GM10847 (cell line): ENCODE measurements around the gene PRRC2B.

Experiments
- POLR2A ChIP-seq: IDR thresholded peaks from 2 replicates; pipeline ENCODE4 v1.6.1; 2011; ENCODE audit not compliant: insufficient read length; ENCODE audit errors: extremely low read depth

PRRC2B gene

DNA sequence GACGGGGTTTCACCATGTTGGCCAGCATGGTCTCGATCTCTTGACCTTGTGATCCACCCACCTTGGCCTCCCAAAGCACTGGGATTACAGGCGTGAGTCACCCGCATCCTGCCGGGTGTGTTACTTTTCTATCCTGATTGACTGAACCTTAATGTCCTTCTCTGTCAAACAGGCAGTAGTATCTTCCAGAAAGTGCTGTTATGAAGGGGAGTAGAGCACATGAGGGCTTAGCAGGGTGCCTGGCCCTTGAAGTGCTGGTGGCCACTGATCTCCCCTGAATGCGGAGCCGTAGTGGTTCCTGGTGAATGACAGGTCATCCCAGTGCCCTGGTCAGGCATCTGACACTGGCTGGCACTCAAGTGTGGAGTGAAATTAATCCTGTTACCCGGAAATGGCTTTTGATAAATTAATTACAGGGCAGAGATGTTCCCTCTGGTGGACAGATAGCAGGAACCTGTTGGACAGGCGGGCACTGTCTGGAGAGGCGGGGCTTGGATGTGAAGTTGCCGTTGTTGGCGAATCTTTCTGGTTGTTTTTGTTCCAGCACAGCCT is 28.4 kb downstream of the PRRC2B start:
- no peak for TF ChIP-seq POLR2A

DNA sequence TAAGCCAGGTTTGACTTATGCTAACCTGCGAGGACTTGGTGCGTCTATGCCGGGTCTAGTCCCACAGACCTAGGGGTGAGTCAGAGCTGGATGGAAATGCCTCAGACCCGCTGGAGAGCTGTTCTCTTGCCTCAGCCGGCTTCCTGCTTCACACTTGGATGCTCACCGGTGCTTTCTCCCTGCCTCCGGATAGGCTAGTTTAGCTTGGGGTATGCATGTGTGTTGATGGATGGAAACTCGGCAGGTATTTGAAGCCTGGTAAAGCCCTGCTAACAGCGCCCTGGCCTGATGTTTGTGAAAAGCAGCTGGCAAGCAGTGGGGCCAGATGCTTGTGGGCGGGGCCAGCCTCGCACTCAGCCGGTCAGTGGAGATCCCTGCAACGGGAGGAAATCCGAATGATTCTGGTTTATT is 29.3 kb downstream of the PRRC2B start:
- TF ChIP-seq POLR2A = no peak

DNA sequence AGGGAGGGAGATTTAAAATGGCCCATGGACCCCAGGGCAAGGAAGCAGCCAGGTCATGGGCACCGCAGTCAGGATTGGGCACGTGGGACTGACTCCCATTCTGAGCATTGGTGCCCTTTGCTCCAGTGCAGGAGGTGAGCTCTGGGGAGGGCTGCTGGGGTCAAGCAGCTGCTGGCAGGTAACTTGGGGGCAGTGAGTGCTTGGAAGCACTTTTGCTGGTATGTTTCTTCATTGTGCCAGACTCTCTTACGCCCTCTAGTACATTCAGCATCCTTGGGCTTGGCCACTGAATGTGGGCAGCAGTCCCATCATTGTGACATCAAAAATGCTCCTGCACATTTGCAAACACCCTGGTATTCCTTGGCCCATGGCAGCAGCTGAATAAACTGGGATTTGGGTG is 32.7 kb downstream of the PRRC2B start:
- TF ChIP-seq POLR2A = no peak

DNA sequence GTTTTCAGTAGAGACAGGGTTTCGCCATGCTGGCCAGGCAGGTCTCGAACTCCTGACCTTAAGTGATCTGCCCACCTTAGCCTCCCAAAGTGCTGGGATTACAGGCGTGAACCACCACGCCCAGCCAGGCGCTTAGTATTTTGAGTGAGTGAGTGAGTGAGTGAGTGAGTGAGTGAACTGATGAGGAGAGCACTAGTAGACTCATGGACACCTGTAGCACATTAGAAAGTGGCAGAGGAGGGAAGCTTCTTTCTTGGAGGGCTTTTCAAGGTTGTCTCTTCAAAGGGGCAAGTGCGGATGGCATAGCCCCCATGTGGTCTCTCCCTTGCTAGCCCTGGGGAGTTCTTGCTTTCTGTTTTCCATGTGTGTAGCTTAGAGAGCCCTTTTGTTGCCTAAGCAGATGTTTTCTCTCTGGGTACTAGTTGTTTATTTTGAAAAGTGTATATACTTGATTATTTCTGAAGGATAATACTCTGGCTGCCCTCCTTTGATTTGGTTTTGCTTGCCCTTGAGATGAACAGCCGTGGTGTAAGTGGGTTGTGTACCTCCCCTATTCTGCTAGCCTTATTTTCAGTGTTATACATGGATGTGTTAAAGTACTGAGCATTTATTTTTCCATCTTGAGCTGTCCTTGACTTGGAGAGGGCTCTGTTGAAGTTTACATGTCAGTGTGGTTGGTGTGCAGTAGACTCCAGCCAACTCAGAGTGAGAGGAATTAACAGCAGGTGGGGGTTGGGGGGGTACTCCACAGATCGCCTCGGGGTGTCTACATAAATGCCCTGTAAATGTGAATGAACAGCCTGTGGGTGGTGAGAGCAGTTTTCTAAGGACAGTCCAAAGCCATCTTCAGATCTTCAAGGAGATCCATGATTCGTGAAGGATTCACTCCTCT is 35.5 kb downstream of the PRRC2B start:
- TF ChIP-seq POLR2A = no peak

DNA sequence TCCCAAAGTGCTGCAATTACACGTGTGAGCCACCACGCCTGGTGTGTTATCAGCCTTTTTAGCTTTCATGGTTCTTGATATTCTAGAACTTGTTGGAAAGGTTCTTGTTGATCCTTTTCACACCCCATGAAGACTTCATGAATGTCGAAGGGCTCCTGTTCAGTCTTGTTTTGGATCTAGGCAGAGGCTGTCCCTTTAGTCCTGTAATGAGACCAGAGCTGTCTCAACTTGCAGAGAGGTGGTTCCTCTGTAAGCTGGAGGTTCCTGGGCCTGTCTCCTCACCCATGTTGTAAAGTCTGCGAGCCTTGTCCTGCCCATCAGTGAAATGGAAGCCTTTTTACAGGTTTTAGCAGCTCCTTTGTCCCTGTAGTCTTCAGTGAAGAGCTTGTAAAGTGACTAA is 38.2 kb downstream of the PRRC2B start:
- TF ChIP-seq POLR2A = no peak

DNA sequence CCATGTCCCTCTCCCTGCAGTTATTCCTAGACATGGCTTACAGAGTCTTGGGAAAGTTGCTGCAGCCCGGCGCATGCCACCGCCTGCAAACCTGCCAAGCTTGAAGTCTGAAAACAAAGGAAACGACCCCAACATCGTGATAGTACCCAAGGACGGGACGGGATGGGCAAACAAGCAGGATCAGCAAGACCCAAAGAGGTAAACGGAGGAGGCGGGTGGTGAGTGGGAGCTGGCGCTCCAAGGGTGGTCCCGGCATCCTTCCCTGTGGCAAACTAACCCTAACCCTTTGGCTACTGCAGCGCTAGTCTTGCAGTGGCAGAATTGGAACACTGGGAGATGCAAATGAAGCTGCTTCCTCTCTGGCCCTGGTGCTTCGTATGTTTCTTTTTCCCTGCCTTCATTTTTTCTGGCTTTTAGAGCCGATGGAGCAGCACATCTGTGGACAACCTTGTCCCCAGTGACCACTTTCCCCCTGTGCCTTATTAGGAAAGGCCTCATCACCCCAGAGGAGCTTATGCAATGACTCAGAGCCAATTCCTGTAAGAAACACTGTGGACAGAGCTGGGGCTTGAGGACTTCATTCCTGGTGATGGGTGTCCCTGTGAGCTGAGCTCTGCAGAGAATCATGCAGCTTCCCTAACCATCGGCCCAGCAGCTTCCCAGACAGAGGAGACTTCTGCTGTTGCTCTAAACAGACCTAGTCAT is 38.9 kb downstream of the PRRC2B start:
- no peak for TF ChIP-seq POLR2A

DNA sequence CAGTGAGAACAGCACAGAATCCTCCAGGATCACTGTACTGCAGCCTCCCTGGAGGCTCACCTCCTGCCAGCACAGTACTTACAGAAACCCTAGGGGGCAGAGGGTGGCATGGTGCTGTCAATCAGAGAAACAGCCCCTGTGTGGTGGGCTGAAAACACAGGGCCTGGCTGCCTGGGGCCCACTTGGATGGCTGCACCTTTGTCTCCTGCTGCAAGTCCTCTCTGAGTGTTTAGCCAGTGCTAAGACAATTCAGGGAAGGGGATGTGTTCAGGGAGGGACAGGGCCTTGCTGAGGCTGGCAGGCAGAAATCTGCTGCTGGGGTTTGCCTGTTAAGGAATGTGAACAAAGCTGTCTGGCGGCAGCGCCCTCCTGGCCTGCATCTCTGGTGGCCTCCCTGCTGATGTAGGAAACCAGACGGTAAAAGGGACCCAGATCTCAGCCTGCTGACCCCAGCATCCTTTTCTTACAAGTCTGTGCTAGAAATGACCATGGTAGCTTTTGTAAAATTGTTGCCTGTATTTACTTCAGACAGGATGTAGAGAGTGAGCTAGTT is 39.5 kb downstream of the PRRC2B start:
- TF ChIP-seq POLR2A = no peak

DNA sequence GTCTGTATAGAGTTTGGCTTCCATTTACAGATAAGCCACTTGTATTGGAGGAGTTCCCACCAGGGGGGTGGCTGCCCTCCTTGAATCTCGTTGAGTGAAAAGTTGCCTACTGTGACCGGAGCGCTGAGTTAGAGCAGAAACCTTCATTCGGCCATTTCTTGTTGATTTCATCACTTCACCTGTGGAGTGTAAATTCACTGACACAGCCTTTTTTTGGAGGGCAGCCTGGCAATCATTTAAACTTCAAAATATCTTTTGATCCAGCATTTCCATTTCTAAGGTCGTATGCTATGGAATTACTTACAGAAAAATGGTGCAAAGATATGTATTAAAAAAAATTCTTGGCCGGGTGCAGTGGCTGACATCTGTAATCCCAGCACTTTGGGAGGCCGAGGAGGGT is 40.8 kb downstream of the PRRC2B start:
- no peak for TF ChIP-seq POLR2A

DNA sequence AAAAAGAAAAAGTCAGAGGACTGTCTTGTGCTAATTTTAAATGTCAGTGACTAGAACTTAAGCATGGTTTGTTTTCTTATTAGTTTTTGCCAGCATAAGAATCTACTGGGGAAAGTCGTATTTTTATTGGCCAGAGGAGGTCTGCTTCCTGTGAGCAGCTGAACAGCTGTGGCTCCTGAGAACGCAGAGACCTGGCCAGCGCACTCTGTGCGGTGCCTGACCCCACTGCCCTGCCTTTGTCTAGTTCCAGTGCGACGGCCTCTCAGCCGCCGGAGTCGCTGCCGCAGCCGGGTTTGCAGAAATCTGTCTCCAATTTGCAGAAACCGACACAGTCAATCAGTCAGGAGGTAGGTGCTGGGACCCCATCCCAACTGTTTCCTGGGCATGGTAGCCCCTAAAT is 42.5 kb downstream of the PRRC2B start:
- no peak for TF ChIP-seq POLR2A

DNA sequence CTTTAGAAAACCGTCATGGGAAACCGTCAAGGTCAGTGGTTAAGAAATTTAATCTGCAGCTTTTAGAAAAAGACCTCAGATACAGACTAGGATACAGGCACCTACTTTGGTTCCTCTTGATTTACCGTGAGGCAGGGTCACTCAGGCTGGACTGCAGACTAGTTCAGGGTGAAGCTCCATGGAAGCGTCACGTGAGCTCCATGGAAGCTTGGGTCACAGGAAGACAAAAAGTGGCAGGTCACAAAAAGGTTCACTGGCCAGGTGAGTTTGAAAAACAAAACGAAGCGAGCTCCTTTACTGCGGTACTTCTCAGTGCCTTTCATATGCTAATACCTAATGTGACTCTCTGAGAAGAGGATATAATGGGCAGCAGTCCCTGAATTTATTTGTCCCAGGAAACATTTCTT is 43.0 kb downstream of the PRRC2B start:
- TF ChIP-seq POLR2A = no peak

DNA sequence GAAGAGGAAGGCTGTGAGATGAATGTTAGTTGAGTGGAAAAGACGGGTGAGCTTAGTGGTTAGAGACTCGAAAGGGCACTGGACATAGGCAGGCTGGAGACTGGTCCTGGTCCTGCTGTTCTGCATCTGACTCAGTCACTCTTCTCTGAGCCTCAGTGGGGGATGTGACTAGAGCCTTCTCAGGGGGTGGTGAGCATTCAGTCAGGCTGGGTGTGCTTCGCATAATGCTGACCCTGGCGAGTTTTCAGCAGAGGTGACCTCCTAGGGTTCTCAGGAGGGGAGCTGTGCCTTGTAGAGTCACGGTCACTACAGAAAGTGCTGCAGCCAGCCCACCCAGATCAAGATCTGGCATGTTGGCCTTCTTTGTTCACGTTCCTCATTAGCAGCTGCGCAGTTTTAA is 44.3 kb downstream of the PRRC2B start:
- no peak for TF ChIP-seq POLR2A

DNA sequence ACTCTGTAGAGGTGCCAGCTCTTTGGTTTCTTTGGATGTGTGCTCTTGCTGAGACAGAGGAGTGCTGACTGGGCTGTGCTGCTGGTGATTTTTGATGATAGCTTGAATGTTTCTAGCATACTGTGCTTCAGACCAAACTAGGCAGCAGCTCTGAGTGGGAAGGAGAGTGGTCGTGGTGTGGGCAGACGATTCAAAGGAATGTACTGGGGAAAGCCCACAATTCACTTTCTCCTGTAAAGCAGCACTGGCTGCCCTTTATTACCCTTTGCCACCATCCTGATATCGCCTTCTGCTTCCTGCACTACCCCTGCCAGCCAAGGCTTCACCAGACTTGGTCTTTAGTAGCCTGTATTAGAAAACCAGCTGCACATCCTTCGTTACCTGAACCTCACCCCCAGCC is 45.3 kb downstream of the PRRC2B start:
- no peak for TF ChIP-seq POLR2A

DNA sequence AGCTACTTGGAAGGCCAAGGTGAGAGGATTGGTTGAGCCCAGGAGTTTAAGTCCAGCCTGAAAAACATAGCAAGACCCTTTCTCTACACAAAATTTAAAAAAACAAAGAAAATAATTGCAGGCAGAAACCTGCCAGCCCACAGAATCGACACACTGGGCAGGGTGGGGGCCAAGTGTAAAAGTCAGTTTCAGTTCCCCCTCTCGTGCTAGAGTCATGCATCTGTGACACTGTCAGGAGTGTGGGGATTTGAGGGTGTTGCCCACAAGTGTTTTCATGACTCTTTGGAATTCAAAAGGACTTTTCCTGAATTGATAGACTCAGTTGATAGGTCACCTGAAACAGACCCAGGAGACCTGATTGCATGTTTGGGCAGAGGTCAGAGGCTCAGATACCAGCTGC is 47.6 kb downstream of the PRRC2B start:
- no peak for TF ChIP-seq POLR2A

DNA sequence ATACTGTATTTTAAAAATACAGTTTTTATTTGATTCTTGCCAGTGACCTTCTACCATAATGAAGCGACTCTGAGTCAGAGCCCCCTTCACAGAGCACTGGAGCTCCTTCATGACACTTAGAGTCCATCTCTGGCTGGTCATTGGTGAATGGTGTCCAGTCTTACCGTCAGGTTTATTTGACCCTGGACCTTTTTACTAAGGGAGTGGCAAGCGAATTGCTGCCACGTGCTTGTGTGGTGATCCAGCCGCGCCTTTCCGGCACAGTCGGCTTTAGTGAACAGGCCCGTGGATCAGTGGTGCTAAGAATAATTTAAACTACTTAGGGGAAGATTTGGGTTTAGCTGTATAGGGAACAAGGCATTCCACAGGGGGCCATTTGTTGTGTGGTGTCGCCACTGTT is 48.5 kb downstream of the PRRC2B start:
- TF ChIP-seq POLR2A = no peak

DNA sequence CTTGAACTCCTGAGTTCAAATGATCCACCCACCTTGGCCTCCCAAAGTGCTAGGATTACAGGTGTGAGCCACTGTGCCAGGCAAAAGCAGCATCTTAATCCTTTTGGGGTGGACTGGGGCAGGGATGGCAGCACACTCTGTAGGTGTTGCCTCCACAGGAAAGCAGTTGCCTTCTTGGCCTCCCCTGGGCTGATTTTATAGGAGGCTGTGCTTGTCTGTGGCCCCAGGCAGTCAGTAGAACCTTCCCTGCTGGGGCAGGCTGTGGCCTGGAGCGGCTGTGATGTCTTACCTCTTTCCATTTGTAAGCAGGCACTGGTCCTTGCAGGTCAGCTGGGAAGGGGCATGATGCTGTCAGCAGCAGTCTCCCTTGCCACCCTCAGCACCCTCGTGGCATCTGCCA is 49.8 kb downstream of the PRRC2B start:
- TF ChIP-seq POLR2A = no peak

DNA sequence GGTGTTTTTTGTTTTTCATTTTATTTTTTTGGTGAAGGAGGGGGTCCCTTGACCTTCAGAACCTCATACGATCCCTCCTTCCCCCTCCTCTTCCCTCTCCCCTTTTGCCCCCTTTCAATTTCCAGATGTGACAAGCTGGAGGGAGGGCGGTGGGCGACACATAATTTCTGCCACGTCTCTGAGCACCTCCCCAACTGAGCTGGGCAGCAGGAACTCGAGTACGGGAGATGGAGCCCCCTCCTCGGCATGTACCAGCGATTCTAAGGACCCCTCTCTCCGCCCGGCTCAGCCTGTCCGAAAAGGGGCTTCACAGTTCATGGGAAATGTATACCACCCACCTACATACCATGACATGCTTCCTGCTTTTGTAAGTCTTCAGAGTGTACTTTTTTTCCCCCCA is 52.4 kb downstream of the PRRC2B start:
- no peak for TF ChIP-seq POLR2A
